ENCODE measurements around the gene PDE4D.

DNA sequence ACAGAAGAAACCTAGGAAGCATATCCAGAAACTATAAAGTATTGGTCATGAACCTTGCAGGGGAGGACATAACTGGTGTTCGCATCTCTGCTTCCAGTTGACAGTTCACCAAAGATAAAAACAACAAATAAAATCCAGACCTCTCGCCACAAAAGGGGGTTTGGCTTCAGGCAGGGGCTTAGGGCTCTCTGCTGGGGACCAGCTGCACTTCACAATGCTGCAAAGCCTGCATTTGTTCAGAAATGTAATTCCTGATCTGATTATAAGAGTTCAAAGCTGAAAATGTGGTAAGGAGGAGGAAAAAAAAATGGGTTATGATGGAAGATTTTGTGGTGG, 79.0 kb downstream of the PDE4D start:
- TF ChIP-seq, protein P1, sequence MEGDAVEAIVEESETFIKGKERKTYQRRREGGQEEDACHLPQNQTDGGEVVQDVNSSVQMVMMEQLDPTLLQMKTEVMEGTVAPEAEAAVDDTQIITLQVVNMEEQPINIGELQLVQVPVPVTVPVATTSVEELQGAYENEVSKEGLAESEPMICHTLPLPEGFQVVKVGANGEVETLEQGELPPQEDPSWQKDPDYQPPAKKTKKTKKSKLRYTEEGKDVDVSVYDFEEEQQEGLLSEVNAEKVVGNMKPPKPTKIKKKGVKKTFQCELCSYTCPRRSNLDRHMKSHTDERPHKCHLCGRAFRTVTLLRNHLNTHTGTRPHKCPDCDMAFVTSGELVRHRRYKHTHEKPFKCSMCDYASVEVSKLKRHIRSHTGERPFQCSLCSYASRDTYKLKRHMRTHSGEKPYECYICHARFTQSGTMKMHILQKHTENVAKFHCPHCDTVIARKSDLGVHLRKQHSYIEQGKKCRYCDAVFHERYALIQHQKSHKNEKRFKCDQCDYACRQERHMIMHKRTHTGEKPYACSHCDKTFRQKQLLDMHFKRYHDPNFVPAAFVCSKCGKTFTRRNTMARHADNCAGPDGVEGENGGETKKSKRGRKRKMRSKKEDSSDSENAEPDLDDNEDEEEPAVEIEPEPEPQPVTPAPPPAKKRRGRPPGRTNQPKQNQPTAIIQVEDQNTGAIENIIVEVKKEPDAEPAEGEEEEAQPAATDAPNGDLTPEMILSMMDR (IDR thresholded peaks at IDR 0.05; ENCODE audit: insufficient read depth, low read depth, low read length) = no peak
- no peak for TF ChIP-seq EZH2 (IDR thresholded peaks at IDR 0.05; ENCODE audit: insufficient read depth, low read length)

Measured in astrocyte (in vitro differentiated cells and primary cell).